OCI-LY7 (cell line): ENCODE data around the gene HEMGN.

ENCODE experiments used
- CTCF ChIP-seq: fragments of 200-600 bp; sonication (generic); conservative IDR thresholded peaks from 2 replicates; pipeline ENCODE4 v1.5.1; 2014; ENCODE audit warnings: mild to moderate bottlenecking, antibody characterized with exemption, low read length, moderate library complexity, mixed read lengths
- EZH2phosphoT487 ChIP-seq: fragments of 200-600 bp; sonication (generic); IDR thresholded peaks from 2 replicates; pipeline ENCODE4 v1.6.1; 2018; ENCODE audit warnings: low read depth, borderline replicate concordance, mild to moderate bottlenecking, mixed run types, antibody characterized with exemption, low read length, moderate library complexity, mixed read lengths

DNA sequence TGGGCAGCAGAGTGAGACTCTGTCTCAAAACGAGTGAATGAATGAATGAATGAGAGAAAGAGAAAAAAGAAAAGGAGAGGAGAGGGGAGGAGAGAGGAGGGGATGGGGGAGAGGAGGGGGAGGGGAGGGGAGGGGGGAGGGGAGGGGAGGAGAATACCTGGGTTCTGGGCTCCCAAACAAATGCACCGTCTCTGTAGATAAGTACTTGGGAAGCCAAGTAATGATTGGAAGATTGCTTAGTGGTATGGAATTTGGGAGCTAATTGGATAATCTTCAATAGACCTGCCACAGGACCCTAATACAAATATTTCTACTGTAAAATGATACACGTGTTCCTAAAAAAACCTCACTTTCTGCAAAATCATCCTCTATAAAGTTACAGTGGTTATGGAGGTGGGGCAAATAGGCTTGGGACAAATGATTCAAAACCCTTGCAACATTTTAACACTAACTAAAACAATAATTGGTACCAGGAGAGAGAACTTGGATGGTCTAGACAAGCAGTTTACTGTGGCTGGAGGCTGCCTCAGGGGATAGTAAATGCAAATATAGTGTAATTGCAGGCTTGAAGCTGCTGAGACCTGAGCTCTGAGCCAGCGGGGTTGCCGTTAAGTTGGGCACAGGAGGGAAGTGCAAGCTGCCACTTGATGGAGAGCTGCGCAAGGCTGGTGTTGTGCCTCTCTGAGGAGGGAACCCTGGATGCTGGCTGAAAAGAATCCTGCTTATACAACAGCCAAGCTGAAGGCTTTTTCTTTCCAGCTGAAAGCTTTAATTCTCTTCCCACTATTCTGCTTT, 3.5 kb downstream of the HEMGN start:
- TF ChIP-seq CTCF (0 out of 2 replicates have a peak, but pooled peaks have one; percentile 10), EZH2phosphoT487 (no peak)
